ENCODE data around the gene GNB1L. TPM values are rescaled to one million over a fixed set of nuclear protein-coding genes. Genes with fewer than 3 reads are reported as not detected.

Gene GNB1L
- total and polyA plus RNA-seq, 10 of the 15 experiments (the other 5 are each of a cell fraction or from before 2014, with no cell fraction given): 0.21 to 19.4 (median 6.8) TPM

DNA sequence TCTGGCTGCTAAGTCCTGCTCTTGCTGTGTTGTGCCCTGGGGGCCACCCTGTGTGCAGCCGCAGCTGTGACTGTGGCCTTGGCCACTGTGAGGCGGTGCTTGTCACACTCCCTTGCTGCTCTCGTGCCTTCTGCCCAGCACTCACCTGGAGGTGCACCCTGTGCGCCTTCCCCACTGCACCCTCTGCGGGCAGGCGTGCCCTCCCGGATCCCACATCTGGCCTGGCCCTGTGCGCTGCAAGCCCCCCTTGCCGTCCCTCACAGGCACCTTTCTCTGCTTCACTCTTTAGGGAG lies 66.9 kb downstream of the GNB1L start (continued):
- TF ChIP-seq BCLAF1 (IDR thresholded peaks at IDR 0.05): no peak
- TF ChIP-seq TAF1 (IDR thresholded peaks at IDR 0.05; ENCODE audit: borderline replicate concordance, low read depth, low read length): no peak
- TF ChIP-seq ELK1 (IDR thresholded peaks at IDR 0.05; ENCODE audit: low read depth, low read length): no peak
- TF ChIP-seq CBX5 (IDR thresholded peaks at IDR 0.05; ENCODE audit: low read depth): no peak
- TF ChIP-seq SKIL (IDR thresholded peaks at IDR 0.05; ENCODE audit: low read depth, poor library complexity, severe bottlenecking): no peak
- TF ChIP-seq, protein P1, sequence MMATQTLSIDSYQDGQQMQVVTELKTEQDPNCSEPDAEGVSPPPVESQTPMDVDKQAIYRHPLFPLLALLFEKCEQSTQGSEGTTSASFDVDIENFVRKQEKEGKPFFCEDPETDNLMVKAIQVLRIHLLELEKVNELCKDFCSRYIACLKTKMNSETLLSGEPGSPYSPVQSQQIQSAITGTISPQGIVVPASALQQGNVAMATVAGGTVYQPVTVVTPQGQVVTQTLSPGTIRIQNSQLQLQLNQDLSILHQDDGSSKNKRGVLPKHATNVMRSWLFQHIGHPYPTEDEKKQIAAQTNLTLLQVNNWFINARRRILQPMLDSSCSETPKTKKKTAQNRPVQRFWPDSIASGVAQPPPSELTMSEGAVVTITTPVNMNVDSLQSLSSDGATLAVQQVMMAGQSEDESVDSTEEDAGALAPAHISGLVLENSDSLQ (IDR thresholded peaks at IDR 0.05): no peak
- TF ChIP-seq IKZF2 (IDR thresholded peaks at IDR 0.05): no peak
- no peak for TF ChIP-seq TARDBP (IDR thresholded peaks at IDR 0.05; ENCODE audit: borderline replicate concordance)
- no peak for TF ChIP-seq KDM1A (IDR thresholded peaks at IDR 0.05; ENCODE audit: borderline replicate concordance)
- TF ChIP-seq SUPT20H (IDR thresholded peaks at IDR 0.05; ENCODE audit: borderline replicate concordance, control insufficient read depth, low read depth, low read length): no peak

Measured in GM12878 (cell line).